NCI-H1694 treated with DMSO at 0.1 percent for 48 hours (cell line): ENCODE results near the gene MYBPH.

ENCODE experiments used
- DNase-seq: peaks from one replicate; lab custom pipeline; 2025; lab: John Stamatoyannopoulos, UW

MYBPH gene

DNA sequence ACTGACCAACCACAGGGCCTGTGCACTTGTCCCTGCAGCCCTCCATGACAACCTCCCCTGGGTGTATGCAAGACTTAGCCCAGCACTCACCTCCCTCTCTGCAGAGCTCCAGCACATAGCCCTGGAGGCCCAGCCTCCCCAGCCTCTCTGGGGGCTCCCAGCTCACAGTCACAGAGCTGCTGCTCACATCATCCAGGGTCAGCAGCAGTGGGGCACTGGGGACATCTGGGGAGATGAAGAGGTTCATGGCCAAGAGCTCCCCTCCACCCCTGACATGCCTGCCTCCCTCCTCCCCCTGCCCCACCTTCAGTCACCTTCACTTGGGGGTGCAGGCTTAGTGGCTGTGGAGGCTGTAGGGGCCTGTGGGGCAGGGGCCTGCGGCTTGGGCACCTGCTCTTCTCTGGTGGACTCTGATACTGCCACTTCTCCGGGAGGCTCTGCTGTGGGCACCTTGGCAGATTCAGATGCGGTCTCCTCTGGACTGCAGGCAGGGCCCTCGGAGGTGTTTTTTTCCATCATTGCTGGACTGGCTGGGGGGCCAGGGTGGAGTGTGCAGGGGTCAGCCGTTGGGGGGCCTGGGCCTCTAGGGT is at the start of gene MYBPH:
Gene MYBPH, minus strand, starts transcription at position 590 of the 590 bp plus-strand sequence. Its CDS starts 71 bp downstream, at position 519.
- no peak for DNase-seq

- no peak for DNase-seq
Observed at GRCh38 chr1:203225071-203225470, 49.4 kb upstream of the MYBPH start.

DNA sequence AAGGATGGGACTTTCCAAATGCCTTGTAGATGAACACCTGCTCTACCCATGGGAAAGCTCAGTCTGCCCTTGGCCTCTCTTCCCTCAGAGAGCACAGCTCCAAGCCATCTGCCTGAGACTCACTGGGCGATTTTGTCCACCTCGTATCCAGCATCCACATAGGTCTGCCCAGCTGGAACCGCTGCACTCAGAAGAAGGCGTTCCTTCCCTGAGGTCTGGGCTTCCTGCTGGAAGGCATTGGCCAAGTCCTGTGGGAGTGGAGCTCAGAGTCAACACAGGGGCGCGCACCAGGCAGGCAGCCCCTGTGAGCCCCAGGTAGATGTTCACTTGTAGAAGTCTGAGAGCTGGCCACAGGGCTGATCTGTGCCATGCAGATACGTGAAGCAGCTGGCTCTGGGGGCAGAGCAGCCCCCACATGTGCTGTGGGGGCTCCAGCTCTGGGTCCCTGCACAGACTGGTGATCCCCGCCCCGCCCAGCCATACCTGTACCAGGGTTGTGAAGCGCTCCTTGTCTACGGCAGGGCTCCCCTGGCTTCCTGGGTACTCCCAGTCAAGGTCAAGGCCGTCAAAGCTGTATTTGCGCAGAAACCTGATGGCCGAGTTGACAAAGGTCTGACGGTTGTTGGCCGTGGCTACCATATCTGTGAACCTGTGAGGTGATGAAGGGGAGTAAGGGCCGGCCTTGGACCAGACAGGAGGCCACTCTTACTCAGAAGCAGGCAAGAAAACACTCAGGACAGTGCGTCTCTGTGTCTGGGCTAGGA is 47.6 kb upstream of the MYBPH start:
- DNase-seq = no peak

DNA sequence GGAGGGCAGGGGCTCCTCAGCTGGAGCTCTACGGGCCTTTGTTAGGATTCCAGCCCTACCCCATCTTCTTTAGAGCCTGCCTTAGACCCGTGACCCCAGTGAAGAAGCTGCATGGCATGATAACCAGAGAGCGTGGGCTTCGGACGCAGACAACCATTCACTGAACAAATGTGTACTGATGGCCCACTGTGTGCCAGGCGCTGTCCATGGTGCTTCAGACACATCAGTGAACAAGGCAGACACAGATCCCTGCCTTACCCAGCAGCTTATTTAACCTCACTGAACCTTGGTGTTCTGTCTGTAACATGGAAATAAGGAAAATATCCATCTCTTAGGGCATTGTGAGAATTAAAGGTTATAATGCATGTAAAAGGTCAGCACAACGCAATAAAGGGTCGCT is 44.3 kb upstream of the MYBPH start:
- DNase-seq = no peak

DNA sequence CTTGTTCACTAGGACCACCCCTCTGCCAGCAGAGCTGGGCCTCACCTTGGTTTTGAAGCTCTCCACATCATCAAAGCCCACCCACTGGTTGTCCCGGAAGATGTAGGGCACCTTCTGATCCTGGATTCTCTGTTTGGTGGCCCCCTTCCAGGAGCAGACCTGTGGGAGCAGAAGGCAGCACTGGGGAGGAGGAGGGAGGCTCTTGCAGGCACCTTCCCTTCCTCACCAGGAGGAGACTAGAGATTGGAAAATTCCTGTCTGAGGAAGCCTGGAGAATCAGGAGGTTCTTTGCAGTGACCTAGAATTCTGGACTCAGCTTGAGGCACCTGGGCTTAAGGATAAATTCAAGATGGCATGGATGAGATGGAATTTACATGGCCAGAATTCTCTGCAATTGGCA is 43.5 kb upstream of the MYBPH start:
- no peak for DNase-seq

- no peak for DNase-seq
Observed at GRCh38 chr1:203217668-203218067, 42.0 kb upstream of the MYBPH start.

- DNase-seq = no peak
Observed at GRCh38 chr1:203217139-203217655, 41.6 kb upstream of the MYBPH start.

DNA sequence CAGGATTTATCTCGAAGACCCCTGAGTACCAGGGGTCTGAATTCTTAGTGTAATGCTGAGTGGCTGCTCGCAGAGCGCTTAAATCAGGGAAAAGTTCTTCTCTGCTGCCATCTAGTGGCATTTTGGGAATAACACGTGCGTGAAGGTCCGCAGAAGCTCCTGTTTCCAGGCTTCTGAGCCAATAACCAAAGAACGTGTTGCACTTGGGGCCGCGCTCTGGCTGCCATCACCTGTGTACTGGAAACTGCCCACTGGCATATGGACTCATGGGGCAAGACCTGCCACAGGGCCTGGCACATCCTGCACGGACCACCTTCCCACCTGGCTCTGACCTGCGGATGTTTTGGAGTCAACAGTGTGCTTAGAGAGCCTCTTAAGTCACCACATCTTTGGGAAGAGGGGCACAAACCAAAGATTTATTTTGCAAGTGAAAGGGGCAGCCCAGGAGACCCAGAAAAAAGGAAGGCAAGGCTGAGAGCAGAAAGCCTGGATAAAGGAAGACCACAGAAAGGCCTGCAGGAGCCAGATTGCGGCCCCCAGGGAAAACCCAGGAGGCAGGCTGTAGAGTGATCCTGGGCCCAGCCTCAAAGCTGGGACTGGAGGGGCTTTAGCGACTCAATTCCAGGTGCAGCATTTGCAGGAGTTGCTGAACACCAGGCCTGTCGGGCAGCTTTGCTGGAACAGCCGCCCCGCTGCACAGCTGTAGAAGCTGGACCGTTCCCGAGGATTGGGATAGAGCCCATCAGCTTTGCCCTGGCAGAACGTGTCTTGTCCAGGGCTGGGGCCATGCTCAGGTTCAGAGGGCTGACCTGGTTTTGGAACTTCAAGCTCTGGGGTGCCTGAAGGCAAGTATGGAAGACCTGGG is 40.9 kb upstream of the MYBPH start:
- peak; percentile 83 for DNase-seq

DNA sequence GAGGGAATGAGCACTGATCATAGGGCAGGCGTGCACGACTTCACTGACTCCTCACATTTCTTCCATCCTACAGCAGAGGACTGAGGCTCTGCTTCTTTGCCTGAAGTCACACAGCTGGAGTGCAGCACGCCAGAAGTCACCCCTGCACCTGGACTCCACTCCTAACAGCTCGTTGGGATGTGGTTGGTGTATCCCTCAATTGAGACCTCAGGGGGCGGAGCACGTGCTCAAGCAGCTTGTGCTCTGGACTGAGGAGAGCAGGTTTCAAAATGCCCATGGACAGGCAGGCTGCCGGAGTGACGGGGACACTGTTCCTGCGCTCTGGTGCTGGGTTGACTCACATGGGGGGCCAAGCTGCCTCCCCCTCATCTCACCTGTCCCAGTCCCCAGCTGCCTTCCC is 39.9 kb upstream of the MYBPH start:
- DNase-seq = no peak

GRCh38 chr1:203214871-203215270 is 39.2 kb upstream of the MYBPH start:
- no peak for DNase-seq

DNA sequence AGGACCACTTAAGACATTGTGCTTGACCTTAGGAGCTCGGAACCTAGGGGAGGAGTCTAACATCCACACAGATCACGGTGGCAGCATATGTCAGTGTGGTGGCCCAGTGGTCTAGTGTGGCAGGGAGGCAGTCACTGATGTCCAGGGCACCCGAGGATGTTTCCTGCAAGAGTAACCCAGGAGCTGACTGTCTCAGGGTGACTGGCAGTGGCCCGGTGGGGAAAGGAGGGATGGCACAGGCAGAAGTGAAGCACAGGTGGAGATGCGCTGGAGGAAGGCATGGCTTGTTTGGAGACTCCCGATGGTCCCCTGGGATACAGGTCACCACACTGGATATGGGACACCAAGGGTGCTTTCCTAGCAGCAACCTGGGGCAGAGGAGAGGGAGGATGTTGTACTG is 37.5 kb upstream of the MYBPH start:
- DNase-seq = no peak

- no peak for DNase-seq
Observed at GRCh38 chr1:203211812-203212211, 36.2 kb upstream of the MYBPH start.

DNA sequence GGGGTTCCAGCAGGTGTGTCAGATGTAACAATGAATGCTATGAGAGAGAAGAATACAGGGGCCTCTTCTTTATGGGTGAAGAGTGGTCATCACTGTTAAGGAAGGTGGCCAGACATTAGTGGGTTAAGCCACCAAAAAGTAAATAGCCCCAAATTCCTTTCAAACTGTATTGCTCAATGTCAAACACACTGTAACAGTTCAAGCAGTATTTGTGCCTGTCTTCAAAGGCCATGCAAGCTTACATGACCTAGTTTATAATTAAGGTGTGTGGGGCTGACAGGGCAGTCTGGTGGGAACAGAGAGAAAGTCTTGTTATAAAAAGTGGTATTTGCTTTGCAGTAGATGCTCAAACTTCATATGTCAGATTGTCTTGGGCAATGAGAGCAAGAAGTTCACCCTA is 35.4 kb upstream of the MYBPH start:
- no peak for DNase-seq

DNA sequence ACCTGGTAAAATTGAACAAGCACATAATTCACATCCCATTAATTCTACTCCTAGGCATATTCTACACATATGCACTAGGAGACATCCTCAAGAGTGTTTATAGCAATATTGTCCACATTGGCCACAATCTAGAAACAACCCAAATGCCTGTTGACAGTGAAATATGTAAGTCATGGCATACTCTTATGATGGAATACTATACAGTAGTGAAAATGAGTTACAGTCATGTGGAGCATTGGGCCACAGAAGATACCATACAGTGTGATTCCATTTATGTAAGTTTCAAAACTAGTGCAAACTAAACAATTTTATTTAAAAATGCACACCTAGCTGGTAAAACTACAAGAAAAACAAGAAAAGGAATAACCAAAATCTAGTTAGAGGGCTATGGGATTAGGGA is 34.7 kb upstream of the MYBPH start:
- no peak for DNase-seq

DNA sequence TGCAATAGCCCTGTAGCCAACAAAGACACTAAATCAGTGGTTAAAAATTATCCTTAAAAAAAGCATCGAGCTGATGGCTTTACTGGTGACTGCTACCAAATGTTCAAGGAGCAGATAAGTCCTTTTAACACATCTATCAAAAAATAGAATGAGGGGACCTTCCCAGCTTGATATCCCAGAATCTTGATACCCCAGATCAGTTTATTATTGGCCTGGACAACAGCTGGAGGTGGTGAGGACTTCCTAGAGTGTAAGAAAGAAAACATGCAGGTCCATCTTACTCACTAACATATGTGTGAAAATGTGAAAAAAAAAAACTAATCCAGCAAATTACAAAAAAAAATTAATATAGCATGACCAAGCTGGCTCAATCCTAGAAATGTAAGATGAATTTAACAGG is 32.6 kb upstream of the MYBPH start:
- DNase-seq = no peak

DNA sequence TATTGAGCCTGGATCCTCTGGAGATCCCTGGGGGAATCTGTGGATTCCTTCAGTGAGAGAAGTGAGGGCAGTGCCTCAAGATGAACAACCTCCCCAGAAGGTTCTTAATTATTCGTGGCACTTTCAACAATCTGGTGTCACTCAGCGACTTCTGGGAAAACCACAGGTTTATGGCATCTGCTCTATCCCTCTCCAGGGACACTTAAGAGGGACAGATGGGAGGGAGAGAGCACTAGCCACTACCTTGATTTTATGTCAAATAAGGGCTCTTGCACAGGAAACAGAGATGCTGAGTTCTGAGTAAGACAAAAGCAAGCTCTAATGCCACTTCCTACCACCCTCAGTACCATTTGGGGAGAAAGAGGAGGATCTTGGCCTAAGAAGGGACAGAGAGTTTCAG is 32.1 kb upstream of the MYBPH start:
- no peak for DNase-seq

- DNase-seq = no peak
Observed at GRCh38 chr1:203206129-203206687, 30.6 kb upstream of the MYBPH start.

DNA sequence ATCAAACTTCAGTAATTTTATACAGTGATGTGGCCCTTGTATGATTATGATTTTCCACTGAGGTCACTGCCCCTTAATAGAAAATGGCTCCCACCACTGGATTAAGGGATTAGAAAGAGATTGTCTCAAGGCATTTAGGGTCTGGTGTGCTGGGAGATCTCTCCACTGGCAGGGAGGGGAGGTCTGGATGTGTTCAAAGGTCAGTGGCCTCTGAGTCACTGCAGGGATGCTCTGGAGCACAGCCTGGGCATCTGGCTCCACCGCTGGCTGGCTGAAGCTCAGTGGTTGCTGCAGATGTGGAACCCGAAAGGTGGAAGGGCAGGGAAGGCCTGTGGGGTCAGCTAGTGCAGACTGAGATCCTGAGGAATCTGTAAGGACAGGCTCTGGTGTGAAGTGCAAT is 29.1 kb upstream of the MYBPH start:
- DNase-seq = no peak

GRCh38 chr1:203202431-203203245 is 27.0 kb upstream of the MYBPH start:
- DNase-seq = no peak

DNA sequence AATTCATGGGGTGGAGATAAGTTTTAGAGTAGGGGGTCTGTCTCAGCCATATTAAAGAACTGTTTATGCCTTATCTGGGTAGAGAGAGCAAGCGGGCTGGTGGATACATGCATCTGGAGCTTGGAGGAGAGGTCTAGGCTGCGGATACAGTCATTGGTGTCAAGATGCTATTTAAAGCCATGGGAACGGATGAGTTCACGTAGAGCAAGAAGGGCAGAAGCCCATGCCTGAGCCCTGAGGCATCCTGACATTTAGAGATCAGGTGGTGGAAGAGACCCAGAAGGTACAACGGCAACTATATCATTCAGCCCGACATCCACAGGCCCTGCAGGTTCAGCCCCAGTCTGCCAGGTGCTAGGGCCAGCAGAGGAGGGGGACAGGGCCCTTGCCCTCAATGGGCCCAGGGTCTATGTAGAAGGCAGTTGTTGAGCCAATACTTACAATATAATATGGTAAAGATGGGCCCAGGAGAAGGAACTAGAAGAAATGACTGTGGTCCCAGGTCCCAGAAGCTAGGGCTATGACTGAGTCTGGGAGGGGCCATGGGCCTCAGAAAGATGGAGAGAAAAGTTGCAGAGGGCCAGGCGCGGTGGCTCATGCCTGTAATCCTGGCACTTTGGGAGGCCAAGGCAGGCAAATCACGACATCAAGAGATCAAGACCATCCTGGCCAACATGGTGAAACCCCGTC is 26.0 kb upstream of the MYBPH start:
- DNase-seq = no peak

- no peak for DNase-seq
Observed at GRCh38 chr1:203200916-203201315, 25.3 kb upstream of the MYBPH start.
